Liver (tissue), 9 donors: Measurements from ENCODE around the gene NGB. TPM values are rescaled to one million over a fixed set of nuclear protein-coding genes. Genes with fewer than 3 reads are reported as not detected.

Experiments used
- DNase-seq: peaks from one replicate; pipeline ENCODE4 v3.0.0-alpha.2; 2017; ENCODE audit warnings: low spot score
- H3K27ac ChIP-seq, 2 donors: one replicate each; pipeline ENCODE4 v1.7.0; 2013; ENCODE audit warnings: inconsistent platforms in 2 of 2, low read length in 2 of 2, control low read depth in 1 of 2, low read depth in 1 of 2, mild to moderate bottlenecking in 1 of 2
- H3K27me3 ChIP-seq, 4 donors: one replicate each; pipeline versions ENCODE4 v1.6.1 to v1.7.0; 2013; ENCODE audit warnings: low read length in 3 of 4, inconsistent platforms in 1 of 4, mild to moderate bottlenecking in 1 of 4, moderate library complexity in 1 of 4; ENCODE audit not compliant: control insufficient read depth in 4 of 4, insufficient read depth in 4 of 4
- H3K36me3 ChIP-seq, 4 donors: one replicate each; pipeline versions ENCODE4 v1.6.1 to v1.7.0; 2013; ENCODE audit warnings: low read length in 3 of 4, mild to moderate bottlenecking in 3 of 4, low read depth in 1 of 4, moderate library complexity in 1 of 4; ENCODE audit not compliant: control insufficient read depth in 4 of 4, insufficient read depth in 3 of 4
- H3K4me1 ChIP-seq, 4 donors: one replicate each; pipeline versions ENCODE4 v1.6.1 to v1.7.0; 2013; ENCODE audit warnings: low read length in 3 of 4, mild to moderate bottlenecking in 3 of 4, moderate library complexity in 1 of 4; ENCODE audit not compliant: control insufficient read depth in 4 of 4, insufficient read depth in 4 of 4
- H3K4me3 ChIP-seq, 3 donors: one replicate each; pipeline versions ENCODE4 v1.6.1 to v1.7.0; 2013; ENCODE audit warnings: low read length in 3 of 3, control low read depth in 1 of 3, low read depth in 1 of 3, mild to moderate bottlenecking in 1 of 3
- H3K9ac ChIP-seq, 2 donors: one replicate each; pipeline ENCODE4 v1.7.0; 2013; ENCODE audit warnings: low read length in 2 of 2, mild to moderate bottlenecking in 2 of 2, moderate library complexity in 2 of 2, control low read depth in 1 of 2, low read depth in 1 of 2
- H3K9me3 ChIP-seq, 4 donors: one replicate each; pipeline versions ENCODE4 v1.6.1 to v1.7.0; 2013; ENCODE audit warnings: low read length in 3 of 4; ENCODE audit not compliant: control insufficient read depth in 4 of 4
- EGR1 ChIP-seq, 2 donors: IDR thresholded peaks; 2 replicates each; pipeline ENCODE4 v1.6.1; 2016 to 2018; ENCODE audit warnings: antibody characterized with exemption in 2 of 2, low read depth in 2 of 2
- FOXA1 ChIP-seq: IDR thresholded peaks from 2 replicates; pipeline ENCODE4 v1.6.1; 2016; ENCODE audit warnings: antibody characterized with exemption
- FOXA2 ChIP-seq: IDR thresholded peaks from 2 replicates; pipeline ENCODE4 v1.6.1; 2016; ENCODE audit warnings: antibody characterized with exemption
- GABPA ChIP-seq, 2 donors: IDR thresholded peaks in 1 of 2; conservative IDR thresholded peaks in 1 of 2; 2 replicates each; pipeline ENCODE4 v1.6.1; 2016; ENCODE audit warnings: antibody characterized with exemption in 2 of 2, mild to moderate bottlenecking in 1 of 2, moderate library complexity in 1 of 2
- HNF4A ChIP-seq, 2 donors: conservative IDR thresholded peaks; 2 replicates each; pipeline ENCODE4 v1.6.1; 2016; ENCODE audit warnings: antibody characterized with exemption in 2 of 2, mild to moderate bottlenecking in 2 of 2
- HNF4G ChIP-seq: IDR thresholded peaks from 2 replicates; pipeline ENCODE4 v1.6.1; 2016; ENCODE audit warnings: antibody characterized with exemption
- JUND ChIP-seq, 2 donors: IDR thresholded peaks; 2 replicates each; pipeline ENCODE4 v1.6.1; 2016; ENCODE audit warnings: antibody characterized with exemption in 2 of 2
- NR2F2 ChIP-seq: IDR thresholded peaks from 2 replicates; pipeline ENCODE4 v1.6.1; 2016; ENCODE audit warnings: antibody characterized with exemption
- RAD21 ChIP-seq, 2 donors: IDR thresholded peaks; 2 replicates each; pipeline ENCODE4 v1.6.1; 2016; ENCODE audit warnings: antibody characterized with exemption in 2 of 2, mild to moderate bottlenecking in 2 of 2
- RXRA ChIP-seq, 2 donors: IDR thresholded peaks; 2 replicates each; pipeline ENCODE4 v1.6.1; 2017 to 2018; ENCODE audit warnings: antibody characterized with exemption in 2 of 2, mild to moderate bottlenecking in 1 of 2
- SP1 ChIP-seq: IDR thresholded peaks from 2 replicates; pipeline ENCODE4 v1.6.1; 2018; ENCODE audit warnings: antibody characterized with exemption, mild to moderate bottlenecking
- YY1 ChIP-seq: IDR thresholded peaks from 2 replicates; pipeline ENCODE4 v1.6.1; 2016; ENCODE audit warnings: antibody characterized with exemption, mild to moderate bottlenecking
- WGBS: extraction: QIAGEN DNeasy Blood & Tissue Kit; methylation state at CpG from one replicate; pipeline ENCODE4 v1.1.7; 2013; 5-methylcytosine and 5-hydroxymethylcytosine counted together
- polyA plus RNA-seq, 2 donors: library from polyadenylated mRNA; stranded (reverse) in 1 of 2; unstranded in 1 of 2; fragments of 200-250 nt in 1 of 2; fragments of >200 nt in 1 of 2; fragmentation: Nextera tagmentation in 1 of 2; extraction: Ambion mirVana in 1 of 2; gene quantifications; one replicate each; pipeline versions ENCODE4 v1.2.1 to v1.2.3, GENCODE V29; 2013 to 2015
- total RNA-seq, 2 donors: library from RNA; depleted of rRNA; stranded (reverse); fragments of >200 nt; gene quantifications; one replicate each; pipeline ENCODE4 v1.2.3, GENCODE V29; 2014
- TF ChIP-seq, protein P1 (sequence below): IDR thresholded peaks from 2 replicates; pipeline ENCODE4 v1.6.1; 2016; ENCODE audit warnings: antibody characterized with exemption
- TF ChIP-seq, protein P2 (sequence below): IDR thresholded peaks from 2 replicates; pipeline ENCODE4 v1.6.1; 2016; ENCODE audit warnings: antibody characterized with exemption
- TF ChIP-seq, protein P3 (sequence below): IDR thresholded peaks from 2 replicates; pipeline ENCODE4 v1.6.1; 2016; ENCODE audit warnings: antibody characterized with exemption, mild to moderate bottlenecking
- TF ChIP-seq, protein P4 (sequence below): fragments of 150-350 bp; IDR thresholded peaks from 2 replicates; pipeline ENCODE4 v1.5.1; 2017; ENCODE audit warnings: improper control_type of control experiment, low read depth, low read length; ENCODE audit not compliant: missing input control
- TF ChIP-seq, protein P5 (sequence below): IDR thresholded peaks from 2 replicates; pipeline ENCODE4 v1.6.1; 2016; ENCODE audit warnings: antibody characterized with exemption
- donor health status: healthy.
- donor health status: healthy.
- donor health status: healthy.
- donor health status: healthy.
- donor health status: healthy.

Gene NGB
- total and polyA plus RNA-seq, 4 donors, result not detected

DNA sequence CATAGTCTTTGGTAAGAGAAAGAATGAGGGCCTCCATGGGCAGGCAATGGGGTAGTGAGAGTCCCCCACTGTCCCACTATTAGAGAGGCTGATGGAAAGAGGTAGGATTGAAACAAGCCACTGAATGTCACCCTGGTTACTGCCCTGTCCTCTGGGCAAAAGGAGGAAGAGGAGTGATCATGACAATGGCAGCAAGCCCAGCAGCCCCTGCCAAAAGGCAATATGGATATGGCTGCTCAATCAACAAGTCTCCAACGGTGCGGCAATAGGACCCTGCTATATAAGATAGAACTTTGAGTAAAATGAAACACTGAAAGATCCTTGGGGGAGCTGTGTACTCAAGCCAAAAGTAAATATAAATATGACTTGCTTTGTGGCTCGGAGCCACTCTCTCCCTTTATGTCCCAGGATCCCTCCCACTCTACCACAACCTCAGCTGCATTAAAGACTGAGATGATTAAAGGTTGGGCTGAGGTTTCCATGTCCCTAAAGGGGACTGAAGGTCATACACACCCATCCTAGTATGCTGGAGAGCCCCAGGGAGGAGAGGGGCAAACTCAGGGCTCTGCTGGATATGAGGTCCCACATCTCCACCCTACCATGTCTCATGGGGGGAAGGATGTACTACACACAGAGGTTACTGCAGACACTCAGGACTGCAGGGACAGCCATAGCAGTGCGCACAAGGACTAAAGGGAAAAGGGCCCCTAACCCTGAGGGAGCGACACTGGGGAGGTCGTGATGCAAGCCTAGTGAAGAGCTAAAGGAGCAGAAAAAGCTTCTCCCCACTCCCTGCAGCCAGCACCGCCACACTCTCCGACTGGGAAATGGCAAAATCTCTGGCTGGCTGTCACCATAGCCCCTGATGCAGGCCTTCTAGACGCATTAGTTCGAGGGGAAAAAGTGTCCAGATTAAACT is 43.8 kb upstream of the NGB start:
- Histone ChIP-seq H3K27me3 (no peaks in the 10 kb centered on the region), H3K4me1 (peaks cover 1 to 33% (median 29%) of the 10 kb centered on the region in 4 donors), H3K9ac (no peak overlapping the region), H3K27ac (no peak overlapping the region), H3K4me3 (no peak overlapping the region), H3K9me3 (no peaks in the 10 kb centered on the region), H3K36me3 (no peaks in the 10 kb centered on the region)
- no peak for DNase-seq
- TF ChIP-seq RXRA (IDR thresholded peaks at IDR 0.05), result no peak
- TF ChIP-seq, protein P1, sequence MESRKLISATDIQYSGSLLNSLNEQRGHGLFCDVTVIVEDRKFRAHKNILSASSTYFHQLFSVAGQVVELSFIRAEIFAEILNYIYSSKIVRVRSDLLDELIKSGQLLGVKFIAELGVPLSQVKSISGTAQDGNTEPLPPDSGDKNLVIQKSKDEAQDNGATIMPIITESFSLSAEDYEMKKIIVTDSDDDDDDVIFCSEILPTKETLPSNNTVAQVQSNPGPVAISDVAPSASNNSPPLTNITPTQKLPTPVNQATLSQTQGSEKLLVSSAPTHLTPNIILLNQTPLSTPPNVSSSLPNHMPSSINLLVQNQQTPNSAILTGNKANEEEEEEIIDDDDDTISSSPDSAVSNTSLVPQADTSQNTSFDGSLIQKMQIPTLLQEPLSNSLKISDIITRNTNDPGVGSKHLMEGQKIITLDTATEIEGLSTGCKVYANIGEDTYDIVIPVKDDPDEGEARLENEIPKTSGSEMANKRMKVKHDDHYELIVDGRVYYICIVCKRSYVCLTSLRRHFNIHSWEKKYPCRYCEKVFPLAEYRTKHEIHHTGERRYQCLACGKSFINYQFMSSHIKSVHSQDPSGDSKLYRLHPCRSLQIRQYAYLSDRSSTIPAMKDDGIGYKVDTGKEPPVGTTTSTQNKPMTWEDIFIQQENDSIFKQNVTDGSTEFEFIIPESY, result no peak
- TF ChIP-seq EGR1 (IDR thresholded peaks at IDR 0.05; ENCODE audit: low read depth in 2 of 2), result no peak
- no peak for TF ChIP-seq HNF4A (conservative IDR thresholded peaks at IDR 0.05)
- no peak for TF ChIP-seq SP1
- TF ChIP-seq HNF4G, result no peak
- no peak for TF ChIP-seq JUND (IDR thresholded peaks at IDR 0.05)
- TF ChIP-seq, protein P2, sequence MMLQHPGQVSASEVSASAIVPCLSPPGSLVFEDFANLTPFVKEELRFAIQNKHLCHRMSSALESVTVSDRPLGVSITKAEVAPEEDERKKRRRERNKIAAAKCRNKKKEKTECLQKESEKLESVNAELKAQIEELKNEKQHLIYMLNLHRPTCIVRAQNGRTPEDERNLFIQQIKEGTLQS, result no peak
- TF ChIP-seq, protein P3, sequence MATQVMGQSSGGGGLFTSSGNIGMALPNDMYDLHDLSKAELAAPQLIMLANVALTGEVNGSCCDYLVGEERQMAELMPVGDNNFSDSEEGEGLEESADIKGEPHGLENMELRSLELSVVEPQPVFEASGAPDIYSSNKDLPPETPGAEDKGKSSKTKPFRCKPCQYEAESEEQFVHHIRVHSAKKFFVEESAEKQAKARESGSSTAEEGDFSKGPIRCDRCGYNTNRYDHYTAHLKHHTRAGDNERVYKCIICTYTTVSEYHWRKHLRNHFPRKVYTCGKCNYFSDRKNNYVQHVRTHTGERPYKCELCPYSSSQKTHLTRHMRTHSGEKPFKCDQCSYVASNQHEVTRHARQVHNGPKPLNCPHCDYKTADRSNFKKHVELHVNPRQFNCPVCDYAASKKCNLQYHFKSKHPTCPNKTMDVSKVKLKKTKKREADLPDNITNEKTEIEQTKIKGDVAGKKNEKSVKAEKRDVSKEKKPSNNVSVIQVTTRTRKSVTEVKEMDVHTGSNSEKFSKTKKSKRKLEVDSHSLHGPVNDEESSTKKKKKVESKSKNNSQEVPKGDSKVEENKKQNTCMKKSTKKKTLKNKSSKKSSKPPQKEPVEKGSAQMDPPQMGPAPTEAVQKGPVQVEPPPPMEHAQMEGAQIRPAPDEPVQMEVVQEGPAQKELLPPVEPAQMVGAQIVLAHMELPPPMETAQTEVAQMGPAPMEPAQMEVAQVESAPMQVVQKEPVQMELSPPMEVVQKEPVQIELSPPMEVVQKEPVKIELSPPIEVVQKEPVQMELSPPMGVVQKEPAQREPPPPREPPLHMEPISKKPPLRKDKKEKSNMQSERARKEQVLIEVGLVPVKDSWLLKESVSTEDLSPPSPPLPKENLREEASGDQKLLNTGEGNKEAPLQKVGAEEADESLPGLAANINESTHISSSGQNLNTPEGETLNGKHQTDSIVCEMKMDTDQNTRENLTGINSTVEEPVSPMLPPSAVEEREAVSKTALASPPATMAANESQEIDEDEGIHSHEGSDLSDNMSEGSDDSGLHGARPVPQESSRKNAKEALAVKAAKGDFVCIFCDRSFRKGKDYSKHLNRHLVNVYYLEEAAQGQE, result no peak
- no peak for TF ChIP-seq GABPA (IDR thresholded peaks at IDR 0.05 in 1 of 2, conservative IDR thresholded peaks at IDR 0.05 in 1 of 2)
- TF ChIP-seq FOXA1, result no peak
- TF ChIP-seq, protein P4, sequence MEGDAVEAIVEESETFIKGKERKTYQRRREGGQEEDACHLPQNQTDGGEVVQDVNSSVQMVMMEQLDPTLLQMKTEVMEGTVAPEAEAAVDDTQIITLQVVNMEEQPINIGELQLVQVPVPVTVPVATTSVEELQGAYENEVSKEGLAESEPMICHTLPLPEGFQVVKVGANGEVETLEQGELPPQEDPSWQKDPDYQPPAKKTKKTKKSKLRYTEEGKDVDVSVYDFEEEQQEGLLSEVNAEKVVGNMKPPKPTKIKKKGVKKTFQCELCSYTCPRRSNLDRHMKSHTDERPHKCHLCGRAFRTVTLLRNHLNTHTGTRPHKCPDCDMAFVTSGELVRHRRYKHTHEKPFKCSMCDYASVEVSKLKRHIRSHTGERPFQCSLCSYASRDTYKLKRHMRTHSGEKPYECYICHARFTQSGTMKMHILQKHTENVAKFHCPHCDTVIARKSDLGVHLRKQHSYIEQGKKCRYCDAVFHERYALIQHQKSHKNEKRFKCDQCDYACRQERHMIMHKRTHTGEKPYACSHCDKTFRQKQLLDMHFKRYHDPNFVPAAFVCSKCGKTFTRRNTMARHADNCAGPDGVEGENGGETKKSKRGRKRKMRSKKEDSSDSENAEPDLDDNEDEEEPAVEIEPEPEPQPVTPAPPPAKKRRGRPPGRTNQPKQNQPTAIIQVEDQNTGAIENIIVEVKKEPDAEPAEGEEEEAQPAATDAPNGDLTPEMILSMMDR, result no peak
- no peak for TF ChIP-seq YY1
- no peak for TF ChIP-seq NR2F2
- WGBS, result 84% methylated on average over 10 of the region's 10 CpGs

DNA sequence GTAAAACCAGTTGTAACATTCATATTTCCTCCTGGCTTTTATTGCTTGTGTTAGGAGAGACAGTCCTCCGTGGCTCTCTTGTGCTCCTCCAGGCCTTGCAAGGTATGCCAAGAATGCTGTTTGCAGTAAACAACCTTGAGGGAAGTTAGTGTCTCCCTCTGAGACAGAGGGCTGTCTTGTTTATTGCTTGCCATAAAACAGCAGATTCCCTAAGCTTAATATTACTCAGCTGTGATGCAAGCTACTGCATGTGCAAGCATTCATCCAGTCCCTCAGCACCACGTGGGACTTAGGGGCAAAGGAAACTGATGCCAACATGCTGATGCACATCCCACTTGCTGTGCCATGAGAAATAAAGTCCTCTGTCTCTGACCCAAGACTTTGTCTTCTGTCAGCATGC is 43.0 kb upstream of the NGB start:
- Histone ChIP-seq H3K4me3 (no peak overlapping the region), H3K27ac (no peak overlapping the region), H3K36me3 (no peaks in the 10 kb centered on the region), H3K9me3 (no peaks in the 10 kb centered on the region), H3K9ac (no peak overlapping the region), H3K4me1 (peaks cover 1 to 26% (median 22%) of the 10 kb centered on the region in 4 donors), H3K27me3 (no peaks in the 10 kb centered on the region)
- 54% methylated on average over 2 of the region's 2 CpGs for WGBS
- DNase-seq, result no peak
- TF ChIP-seq, protein P4, result no peak
- TF ChIP-seq EGR1 (IDR thresholded peaks at IDR 0.05; ENCODE audit: low read depth in 2 of 2) (no peak), SP1 (no peak), GABPA (IDR thresholded peaks at IDR 0.05 in 1 of 2, conservative IDR thresholded peaks at IDR 0.05 in 1 of 2) (no peak), RAD21 (IDR thresholded peaks at IDR 0.05) (no peak), HNF4A (conservative IDR thresholded peaks at IDR 0.05) (no peak), FOXA2 (no peak), HNF4G (no peak)
- TF ChIP-seq, protein P5, sequence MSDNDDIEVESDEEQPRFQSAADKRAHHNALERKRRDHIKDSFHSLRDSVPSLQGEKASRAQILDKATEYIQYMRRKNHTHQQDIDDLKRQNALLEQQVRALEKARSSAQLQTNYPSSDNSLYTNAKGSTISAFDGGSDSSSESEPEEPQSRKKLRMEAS, result no peak
- TF ChIP-seq, protein P2, result no peak
